K562 (cell line): Measurements from ENCODE around the gene NRCAM.

Experiments used
- CTCF ChIP-seq, 3 experiments: IDR thresholded peaks in 2 of 3; conservative IDR thresholded peaks in 1 of 3; 2 replicates each; pipeline ENCODE4 v1.5.1; 2011 to 2012; ENCODE audit warnings: low read length in 3 of 3, mild to moderate bottlenecking in 3 of 3, control low read depth in 2 of 3, improper control_type of control experiment in 1 of 3, inconsistent platforms in 1 of 3, low read depth in 1 of 3, mixed read lengths in 1 of 3, moderate library complexity in 1 of 3; ENCODE audit not compliant: insufficient read depth in 2 of 3
- LARP7 ChIP-seq: fragments of 450-650 bp; IDR thresholded peaks from 2 replicates; pipeline ENCODE4 v1.6.1; 2016
- MAZ ChIP-seq, 2 experiments: fragments of 450-650 bp in 1 of 2; sonication (generic) in 1 of 2; formaldehyde crosslinking; IDR thresholded peaks in 1 of 2; conservative IDR thresholded peaks in 1 of 2; 2 replicates each; pipeline versions ENCODE4 v1.4.0 to v1.5.0; 2020; ENCODE audit warnings: mild to moderate bottlenecking in 1 of 2, missing genetic modification reagents in 1 of 2
- RCOR1 ChIP-seq, 2 experiments: IDR thresholded peaks; 2 replicates each; pipeline ENCODE4 v1.6.1; 2012; ENCODE audit warnings: low read depth in 2 of 2, low read length in 2 of 2, borderline replicate concordance in 1 of 2, improper control_type of control experiment in 1 of 2

GRCh38 chr7:108499566-108499965 is 43.3 kb upstream of the NRCAM start:
- TF ChIP-seq RCOR1 (IDR thresholded peaks at IDR 0.05; ENCODE audit: borderline replicate concordance in 1 of 2, low read depth in 2 of 2, low read length in 2 of 2) (no peak), CTCF (IDR thresholded peaks at IDR 0.05 in 2 of 3, conservative IDR thresholded peaks at IDR 0.05 in 1 of 3; ENCODE audit: insufficient read depth in 2 of 3, low read depth in 1 of 3, low read length in 3 of 3) (no peak), MAZ (CRISPR knock-in tag; conservative IDR thresholded peaks at IDR 0.05 in 1 of 2, IDR thresholded peaks at IDR 0.05 in 1 of 2) (no peak), LARP7 (no peak)
